ENCODE results near the gene MGMT. TPM values are rescaled to one million over a fixed set of nuclear protein-coding genes. Genes with fewer than 3 reads are reported as not detected.

Gene MGMT
- total and polyA plus RNA-seq, 4 donors = 28.2 to 79.1 (median 46.0) TPM

GRCh38 chr10:129690248-129691070, 223.4 kb downstream of the MGMT start:
- Histone ChIP-seq H3K4me3 (ENCODE audit: low read depth in 1 of 3, low read length in 3 of 3) (no peak overlapping the region), H3K9me3 (ENCODE audit: control insufficient read depth in 4 of 4, low read length in 3 of 4) (no peaks in the 10 kb centered on the region), H3K36me3 (ENCODE audit: control insufficient read depth in 4 of 4, insufficient read depth in 3 of 4, low read depth in 1 of 4, low read length in 3 of 4) (no peaks in the 10 kb centered on the region), H3K9ac (ENCODE audit: low read depth in 1 of 2, low read length in 2 of 2) (no peak overlapping the region), H3K27ac (ENCODE audit: low read depth in 1 of 2, low read length in 2 of 2) (no peak overlapping the region), H3K27me3 (ENCODE audit: control insufficient read depth in 4 of 4, insufficient read depth in 4 of 4, low read length in 3 of 4) (no peaks in the 10 kb centered on the region), H3K4me1 (ENCODE audit: control insufficient read depth in 4 of 4, insufficient read depth in 4 of 4, low read length in 3 of 4) (peaks cover 2 to 14% (median 10%) of the 10 kb centered on the region in 4 donors)
- DNase-seq (ENCODE audit: low spot score) = no peak
- no peak for TF ChIP-seq YY1 (IDR thresholded peaks at IDR 0.05)
- no peak for TF ChIP-seq HNF4G (IDR thresholded peaks at IDR 0.05)
- no peak for TF ChIP-seq REST (IDR thresholded peaks at IDR 0.05)
- no peak for TF ChIP-seq GABPA (IDR thresholded peaks at IDR 0.05 in 1 of 2, conservative IDR thresholded peaks at IDR 0.05 in 1 of 2)
- TF ChIP-seq CTCF (IDR thresholded peaks at IDR 0.05; ENCODE audit: low read depth, low read length, missing input control) = no peak
- TF ChIP-seq EGR1 (IDR thresholded peaks at IDR 0.05; ENCODE audit: low read depth in 2 of 2) = no peak
- no peak for TF ChIP-seq TAF1 (conservative IDR thresholded peaks at IDR 0.05)
- TF ChIP-seq FOXA2 (IDR thresholded peaks at IDR 0.05) = no peak
- no peak for TF ChIP-seq RAD21 (IDR thresholded peaks at IDR 0.05)
- no peak for TF ChIP-seq MAX (IDR thresholded peaks at IDR 0.05)
- no peak for TF ChIP-seq JUND (IDR thresholded peaks at IDR 0.05)
- no peak for TF ChIP-seq FOXA1 (IDR thresholded peaks at IDR 0.05)
- TF ChIP-seq ZBTB33 (IDR thresholded peaks at IDR 0.05) = no peak
- no peak for TF ChIP-seq HNF4A (conservative IDR thresholded peaks at IDR 0.05)
- no peak for TF ChIP-seq NR2F2 (IDR thresholded peaks at IDR 0.05)
- TF ChIP-seq SP1 (IDR thresholded peaks at IDR 0.05) = no peak
- no peak for TF ChIP-seq ATF3 (IDR thresholded peaks at IDR 0.05)
- no peak for TF ChIP-seq RXRA (IDR thresholded peaks at IDR 0.05)
- WGBS = 91% methylated on average over 8 of the region's 8 CpGs

All from liver (tissue), 9 donors.